Suprapubic skin (tissue), 4 donors: ENCODE results near the gene MICB.

ENCODE experiments used
- EP300 ChIP-seq: sonication (generic); formaldehyde crosslinking; IDR thresholded peaks from one replicate; pipeline ENCODE4 v1.6.1; 2017; ENCODE audit warnings: antibody characterized with exemption
- POLR2AphosphoS5 ChIP-seq, 3 donors: sonication (generic); formaldehyde crosslinking; IDR thresholded peaks; one replicate each; pipeline ENCODE4 v1.6.1; 2017; ENCODE audit warnings: antibody characterized with exemption in 3 of 3
- TF ChIP-seq, protein P1 (sequence below), 2 donors: fragments of 200-600 bp in 1 of 2; fragments of 450-650 bp in 1 of 2; sonication (generic) in 1 of 2; IDR thresholded peaks; one replicate each; pipeline ENCODE4 v1.5.1; 2016 to 2019; ENCODE audit warnings: antibody characterized with exemption in 2 of 2, mild to moderate bottlenecking in 1 of 2, moderate library complexity in 1 of 2

DNA sequence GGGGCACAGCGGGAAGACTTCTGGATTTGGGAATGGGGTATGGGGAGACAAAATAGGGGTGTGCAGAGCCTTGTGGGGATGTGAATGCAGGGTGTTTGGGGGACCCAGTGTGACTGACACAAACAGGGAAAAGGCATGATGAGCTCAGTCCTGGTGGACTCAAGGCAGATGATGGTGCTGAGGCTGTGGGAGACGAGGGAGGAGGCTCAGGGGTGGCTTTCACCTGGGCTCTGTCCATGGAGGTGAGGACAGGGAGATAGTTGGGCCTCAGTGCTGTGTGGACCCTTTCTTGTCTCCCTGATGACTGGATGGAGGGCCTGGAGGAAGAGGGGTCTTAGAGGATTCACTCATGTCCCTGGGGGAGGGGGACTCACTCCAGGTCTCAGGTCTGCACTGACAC is 26.2 kb upstream of the MICB start:
- TF ChIP-seq, protein P1, sequence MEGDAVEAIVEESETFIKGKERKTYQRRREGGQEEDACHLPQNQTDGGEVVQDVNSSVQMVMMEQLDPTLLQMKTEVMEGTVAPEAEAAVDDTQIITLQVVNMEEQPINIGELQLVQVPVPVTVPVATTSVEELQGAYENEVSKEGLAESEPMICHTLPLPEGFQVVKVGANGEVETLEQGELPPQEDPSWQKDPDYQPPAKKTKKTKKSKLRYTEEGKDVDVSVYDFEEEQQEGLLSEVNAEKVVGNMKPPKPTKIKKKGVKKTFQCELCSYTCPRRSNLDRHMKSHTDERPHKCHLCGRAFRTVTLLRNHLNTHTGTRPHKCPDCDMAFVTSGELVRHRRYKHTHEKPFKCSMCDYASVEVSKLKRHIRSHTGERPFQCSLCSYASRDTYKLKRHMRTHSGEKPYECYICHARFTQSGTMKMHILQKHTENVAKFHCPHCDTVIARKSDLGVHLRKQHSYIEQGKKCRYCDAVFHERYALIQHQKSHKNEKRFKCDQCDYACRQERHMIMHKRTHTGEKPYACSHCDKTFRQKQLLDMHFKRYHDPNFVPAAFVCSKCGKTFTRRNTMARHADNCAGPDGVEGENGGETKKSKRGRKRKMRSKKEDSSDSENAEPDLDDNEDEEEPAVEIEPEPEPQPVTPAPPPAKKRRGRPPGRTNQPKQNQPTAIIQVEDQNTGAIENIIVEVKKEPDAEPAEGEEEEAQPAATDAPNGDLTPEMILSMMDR (IDR thresholded peaks at IDR 0.05), result no peak
- TF ChIP-seq POLR2AphosphoS5 (IDR thresholded peaks at IDR 0.05) (no peak), EP300 (no peak)
